Hematopoietic multipotent progenitor cell treated with erythropoietin and hydrocortisone succinate and interleukin-3 and kit ligand, for 4 days (in vitro differentiated cells): ENCODE measurements around the gene CPB2.

Source experiments
- DNase-seq: peaks from one replicate; pipeline ENCODE4 v3.0.0-alpha.2; 2015

The CPB2 gene

GRCh38 chr13:46104868-46105267 is at the start of gene CPB2:
Gene CPB2 (minus strand): TSS chr13:46105033. CDS start chr13:46105009, 24 bp downstream.
- no peak for DNase-seq

GRCh38 chr13:46154136-46154801 is 49.4 kb upstream of the CPB2 start:
- peak; percentile 46 for DNase-seq

GRCh38 chr13:46152627-46153328 is 47.9 kb upstream of the CPB2 start:
- no peak for DNase-seq

- no peak for DNase-seq
Measured at GRCh38 chr13:46150134-46150693, 45.4 kb upstream of the CPB2 start.

- DNase-seq: no peak
Measured at GRCh38 chr13:46149272-46150133, 44.7 kb upstream of the CPB2 start.

- DNase-seq: no peak
Measured at GRCh38 chr13:46146898-46147297, 42.1 kb upstream of the CPB2 start.

- DNase-seq: no peak
Measured at GRCh38 chr13:46145950-46146349, 41.1 kb upstream of the CPB2 start.

- DNase-seq: no peak
Measured at GRCh38 chr13:46145135-46145534, 40.3 kb upstream of the CPB2 start.

- no peak for DNase-seq
Measured at GRCh38 chr13:46143184-46143701, 38.4 kb upstream of the CPB2 start.

GRCh38 chr13:46142776-46143175 is 37.9 kb upstream of the CPB2 start:
- DNase-seq: no peak

GRCh38 chr13:46140044-46140443 is 35.2 kb upstream of the CPB2 start:
- DNase-seq: no peak

GRCh38 chr13:46137627-46138317 is 32.9 kb upstream of the CPB2 start:
- no peak for DNase-seq

- no peak for DNase-seq
Measured at GRCh38 chr13:46136688-46137087, 31.9 kb upstream of the CPB2 start.

- DNase-seq: no peak
Measured at GRCh38 chr13:46134961-46135522, 30.2 kb upstream of the CPB2 start.

GRCh38 chr13:46134494-46134893 is 29.7 kb upstream of the CPB2 start:
- DNase-seq: no peak

GRCh38 chr13:46132109-46132508 is 27.3 kb upstream of the CPB2 start:
- no peak for DNase-seq

- no peak for DNase-seq
Measured at GRCh38 chr13:46131705-46132104, 26.9 kb upstream of the CPB2 start.

GRCh38 chr13:46129955-46130618 is 25.3 kb upstream of the CPB2 start:
- DNase-seq: no peak

- no peak for DNase-seq
Measured at GRCh38 chr13:46129124-46129523, 24.3 kb upstream of the CPB2 start.

- no peak for DNase-seq
Measured at GRCh38 chr13:46127358-46128023, 22.7 kb upstream of the CPB2 start.
